ENCODE measurements around the gene TBCK.
"Not testable (repeated sequence)": the region's sequence is repeated elsewhere in the genome, so short reads cannot be mapped to it uniquely, and the experiment has no call there.

DNA sequence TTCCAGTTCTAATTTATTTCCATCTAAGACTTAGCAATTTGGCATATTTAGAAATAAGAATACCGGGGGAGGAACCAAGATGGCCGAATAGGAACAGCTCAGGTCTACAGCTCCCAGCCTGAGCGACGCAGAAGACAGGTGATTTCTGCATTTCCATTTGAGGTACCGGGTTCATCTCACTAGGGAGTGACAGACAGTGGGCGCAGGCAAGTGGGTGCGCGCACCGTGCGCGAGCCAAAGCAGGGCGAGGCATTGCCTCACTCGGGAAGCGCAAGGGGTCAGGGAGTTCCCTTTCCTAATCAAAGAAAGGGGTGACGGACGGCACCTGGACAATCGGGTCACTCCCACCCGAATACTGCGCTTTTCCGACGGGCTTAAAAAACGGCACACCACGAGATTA is 102.7 kb downstream of the TBCK start:
- TF ChIP-seq, protein P1, sequence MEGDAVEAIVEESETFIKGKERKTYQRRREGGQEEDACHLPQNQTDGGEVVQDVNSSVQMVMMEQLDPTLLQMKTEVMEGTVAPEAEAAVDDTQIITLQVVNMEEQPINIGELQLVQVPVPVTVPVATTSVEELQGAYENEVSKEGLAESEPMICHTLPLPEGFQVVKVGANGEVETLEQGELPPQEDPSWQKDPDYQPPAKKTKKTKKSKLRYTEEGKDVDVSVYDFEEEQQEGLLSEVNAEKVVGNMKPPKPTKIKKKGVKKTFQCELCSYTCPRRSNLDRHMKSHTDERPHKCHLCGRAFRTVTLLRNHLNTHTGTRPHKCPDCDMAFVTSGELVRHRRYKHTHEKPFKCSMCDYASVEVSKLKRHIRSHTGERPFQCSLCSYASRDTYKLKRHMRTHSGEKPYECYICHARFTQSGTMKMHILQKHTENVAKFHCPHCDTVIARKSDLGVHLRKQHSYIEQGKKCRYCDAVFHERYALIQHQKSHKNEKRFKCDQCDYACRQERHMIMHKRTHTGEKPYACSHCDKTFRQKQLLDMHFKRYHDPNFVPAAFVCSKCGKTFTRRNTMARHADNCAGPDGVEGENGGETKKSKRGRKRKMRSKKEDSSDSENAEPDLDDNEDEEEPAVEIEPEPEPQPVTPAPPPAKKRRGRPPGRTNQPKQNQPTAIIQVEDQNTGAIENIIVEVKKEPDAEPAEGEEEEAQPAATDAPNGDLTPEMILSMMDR (IDR thresholded peaks at IDR 0.05), result not testable (repeated sequence)
- TF ChIP-seq EZH2 (IDR thresholded peaks at IDR 0.05; ENCODE audit: borderline replicate concordance, insufficient read depth, low read depth, low read length, poor library complexity, severe bottlenecking), result not testable (repeated sequence)

All from B cell (primary cell).